Spleen (tissue), 7 donors: ENCODE data around the gene SORCS2.

Experiments used
- CTCF ChIP-seq, 11 experiments: fragments of 200-600 bp in 7 of 11; fragments of 450-650 bp in 4 of 11; sonication (generic) in 4 of 11; IDR thresholded peaks in 8 of 11; conservative IDR thresholded peaks in 3 of 11; 1 replicate in 7 of 11; 2 replicates in 4 of 11; pipeline versions ENCODE4 v1.4.0 to v1.8.0; 2016 to 2021; ENCODE audit warnings: antibody characterized with exemption in 11 of 11, inconsistent platforms in 4 of 11, mild to moderate bottlenecking in 1 of 11
- POLR2AphosphoS5 ChIP-seq, 3 donors: sonication (generic); formaldehyde crosslinking; IDR thresholded peaks; one replicate each; pipeline ENCODE4 v1.5.1; 2017; ENCODE audit warnings: antibody characterized with exemption in 3 of 3
- donor health status: DM: no; HTN: no; CAD: no; lungs with moderate emphysema.
- donor health status: DM: no; HTN: no; CAD: no.
- donor health status: DM: no; HTN: no; CAD: no.

GRCh38 chr4:7787681-7788141 lies 595.4 kb downstream of the SORCS2 start:
- TF ChIP-seq CTCF (IDR thresholded peaks at IDR 0.05 in 8 of 11, conservative IDR thresholded peaks at IDR 0.05 in 3 of 11) (no peak), POLR2AphosphoS5 (IDR thresholded peaks at IDR 0.05) (no peak)
